ENCODE measurements around the gene LRP1B.

GRCh38 chr2:141109633-141110032 is 1021.2 kb downstream of the LRP1B start:
- TF ChIP-seq RAD21 (conservative IDR thresholded peaks at IDR 0.05 in 1 of 2, IDR thresholded peaks at IDR 0.05 in 1 of 2) (no peak), POLR2A (IDR thresholded peaks at IDR 0.05; ENCODE audit: low read length) (no peak), CTCF (IDR thresholded peaks at IDR 0.05) (no peak), USF2 (IDR thresholded peaks at IDR 0.05) (no peak), SMC3 (IDR thresholded peaks at IDR 0.05) (no peak), BHLHE40 (IDR thresholded peaks at IDR 0.05; ENCODE audit: low read depth, low read length) (no peak), MAZ (IDR thresholded peaks at IDR 0.05; ENCODE audit: borderline replicate concordance, low read depth, low read length) (no peak)

Data from A549 (cell line).